Keratinocyte (primary cell): Measurements from ENCODE around the gene MS4A15. TPM values are rescaled to one million over a fixed set of nuclear protein-coding genes. Genes with fewer than 3 reads are reported as not detected.

Experiments used
- DNase-seq: peaks from one replicate; pipeline ENCODE4 v3.0.0-alpha.2; 2011; ENCODE audit warnings: low read depth, missing footprints, low spot score
- FAIRE-seq: peaks from 2 replicates; lab custom pipeline; 2011; peaks lifted over from hg19 to GRCh38; lab: Jason Lieb, UNC
- H2AFZ ChIP-seq: 2 replicates; pipeline ENCODE4 v1.6.0; 2012; ENCODE audit warnings: low read length, control low read depth, inconsistent platforms; ENCODE audit not compliant: control insufficient read depth
- H3K27ac ChIP-seq: 2 replicates; pipeline ENCODE4 v1.5.1; 2011; ENCODE audit warnings: low read length; ENCODE audit not compliant: control insufficient read depth, insufficient read depth
- H3K27me3 ChIP-seq: 3 replicates; pipeline ENCODE4 v1.6.0; 2011; ENCODE audit warnings: low read length; ENCODE audit not compliant: control insufficient read depth, insufficient read depth; ENCODE audit errors: extremely low read depth
- H3K36me3 ChIP-seq, 2 experiments: 2 replicates in 1 of 2; 3 replicates in 1 of 2; pipeline ENCODE4 v1.5.1; 2011; ENCODE audit warnings: low read length in 2 of 2, mild to moderate bottlenecking in 1 of 2; ENCODE audit not compliant: control insufficient read depth in 2 of 2, insufficient read depth in 2 of 2; ENCODE audit errors: extremely low read depth in 1 of 2
- H3K4me1 ChIP-seq: 3 replicates; pipeline ENCODE4 v1.5.1; 2011; ENCODE audit warnings: low read length; ENCODE audit not compliant: control insufficient read depth, insufficient read depth; ENCODE audit errors: extremely low read depth
- H3K4me2 ChIP-seq: 3 replicates; pipeline ENCODE4 v1.6.0; 2011; ENCODE audit warnings: low read depth, low read length; ENCODE audit not compliant: control insufficient read depth, insufficient read depth; ENCODE audit errors: extremely low read depth
- H3K4me3 ChIP-seq, 3 experiments: fragments of 200-600 bp in 1 of 3; sonication (generic) in 1 of 3; 2 replicates in 2 of 3; 3 replicates in 1 of 3; pipeline ENCODE4 v1.5.1; 2011 to 2016; ENCODE audit warnings: low read length in 3 of 3, mild to moderate bottlenecking in 3 of 3, control low read depth in 2 of 3, inconsistent platforms in 1 of 3, low read depth in 1 of 3, mixed read lengths in 1 of 3, mixed run types in 1 of 3, moderate library complexity in 1 of 3; ENCODE audit not compliant: control insufficient read depth in 2 of 3, insufficient read depth in 2 of 3; ENCODE audit errors: extremely low read depth in 1 of 3
- H3K79me2 ChIP-seq: 2 replicates; pipeline ENCODE4 v1.6.0; 2012; ENCODE audit warnings: low read length; ENCODE audit not compliant: control insufficient read depth, insufficient read depth
- H3K9ac ChIP-seq: 3 replicates; pipeline ENCODE4 v1.6.0; 2011; ENCODE audit warnings: low read length; ENCODE audit not compliant: control insufficient read depth, insufficient read depth; ENCODE audit errors: extremely low read depth
- H3K9me1 ChIP-seq: 3 replicates; pipeline ENCODE4 v1.6.0; 2011; ENCODE audit warnings: low read length; ENCODE audit not compliant: control insufficient read depth, insufficient read depth; ENCODE audit errors: extremely low read depth
- H3K9me3 ChIP-seq: 2 replicates; pipeline ENCODE4 v1.5.1; 2012; ENCODE audit warnings: low read depth, low read length; ENCODE audit not compliant: control insufficient read depth
- H4K20me1 ChIP-seq: 3 replicates; pipeline ENCODE4 v1.6.0; 2011; ENCODE audit warnings: low read length; ENCODE audit not compliant: control insufficient read depth, insufficient read depth; ENCODE audit errors: extremely low read depth
- EZH2 ChIP-seq: IDR thresholded peaks from one replicate; pipeline ENCODE4 v1.6.1; 2012; ENCODE audit warnings: inconsistent platforms, mild to moderate bottlenecking, low read length, moderate library complexity
- dilution Hi-C: fragments of 300-500 bp; cut with MboI; formaldehyde crosslinking; loops from one replicate; pipeline ENCODE4 v1.7.0; 2020; ENCODE audit warnings: low sequenced_read_pairs; ENCODE audit not compliant: extremely low pct_ligation_motif_present
- polyA plus RNA-seq, 5 experiments: library from polyadenylated mRNA; depleted of rRNA in 3 of 5; stranded (reverse) in 3 of 5; stranded (forward) in 1 of 5; unstranded in 1 of 5; fragments of >200 nt; gene quantifications; 1 replicate in 1 of 5; 2 replicates in 3 of 5; 3 replicates in 1 of 5; pipeline versions ENCODE4 v1.2.1 to v1.2.3, GENCODE V29; 2011 to 2012; ENCODE audit warnings: missing spikeins in 2 of 5, low read depth in 1 of 5, low replicate concordance in 1 of 5
- TF ChIP-seq, protein P1 (sequence below), 3 experiments: IDR thresholded peaks in 1 of 3; conservative IDR thresholded peaks in 1 of 3; optimal IDR thresholded peaks in 1 of 3; 2 replicates in 2 of 3; 3 replicates in 1 of 3; pipeline versions ENCODE3 to v1.5.1; 2011; ENCODE audit warnings: low read length in 3 of 3, mild to moderate bottlenecking in 3 of 3, moderate library complexity in 2 of 3, control low read depth in 1 of 3, inconsistent platforms in 1 of 3; ENCODE audit not compliant: insufficient read depth in 2 of 3; ENCODE audit errors: extremely low read depth in 1 of 3

The MS4A15 gene
- polyA plus RNA-seq, 1 donor (not counting 4 experiments of a cell fraction or from before 2014, with no cell fraction given) = 0.03 TPM

GRCh38 chr11:60780774-60781173 is 24.1 kb downstream of the MS4A15 start:
- H3K4me1 ChIP-seq = peaks cover 2% of the 10 kb centered on the region

GRCh38 chr11:60781286-60781980 is 24.8 kb downstream of the MS4A15 start:
- Histone ChIP-seq H3K27ac (no peak overlapping the region), H4K20me1 (no peaks in the 10 kb centered on the region), H3K79me2 (no peaks in the 10 kb centered on the region), H3K4me1 (peaks cover 2% of the 10 kb centered on the region), H2AFZ (no peak overlapping the region), H3K9ac (no peak overlapping the region), H3K36me3 (no peaks in the 10 kb centered on the region), H3K9me1 (no peaks in the 10 kb centered on the region), H3K4me2 (no peak overlapping the region), H3K4me3 (no peak overlapping the region), H3K9me3 (no peaks in the 10 kb centered on the region), H3K27me3 (peaks cover 7% of the 10 kb centered on the region)
- TF ChIP-seq EZH2 = no peak
- TF ChIP-seq, protein P1, sequence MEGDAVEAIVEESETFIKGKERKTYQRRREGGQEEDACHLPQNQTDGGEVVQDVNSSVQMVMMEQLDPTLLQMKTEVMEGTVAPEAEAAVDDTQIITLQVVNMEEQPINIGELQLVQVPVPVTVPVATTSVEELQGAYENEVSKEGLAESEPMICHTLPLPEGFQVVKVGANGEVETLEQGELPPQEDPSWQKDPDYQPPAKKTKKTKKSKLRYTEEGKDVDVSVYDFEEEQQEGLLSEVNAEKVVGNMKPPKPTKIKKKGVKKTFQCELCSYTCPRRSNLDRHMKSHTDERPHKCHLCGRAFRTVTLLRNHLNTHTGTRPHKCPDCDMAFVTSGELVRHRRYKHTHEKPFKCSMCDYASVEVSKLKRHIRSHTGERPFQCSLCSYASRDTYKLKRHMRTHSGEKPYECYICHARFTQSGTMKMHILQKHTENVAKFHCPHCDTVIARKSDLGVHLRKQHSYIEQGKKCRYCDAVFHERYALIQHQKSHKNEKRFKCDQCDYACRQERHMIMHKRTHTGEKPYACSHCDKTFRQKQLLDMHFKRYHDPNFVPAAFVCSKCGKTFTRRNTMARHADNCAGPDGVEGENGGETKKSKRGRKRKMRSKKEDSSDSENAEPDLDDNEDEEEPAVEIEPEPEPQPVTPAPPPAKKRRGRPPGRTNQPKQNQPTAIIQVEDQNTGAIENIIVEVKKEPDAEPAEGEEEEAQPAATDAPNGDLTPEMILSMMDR (optimal IDR thresholded peaks at IDR 0.05 in 1 of 3, IDR thresholded peaks at IDR 0.05 in 1 of 3, conservative IDR thresholded peaks at IDR 0.05 in 1 of 3; ENCODE audit: extremely low read depth in 1 of 3, insufficient read depth in 2 of 3, low read length in 3 of 3) = no peak
- FAIRE-seq (no peak), DNase-seq (no peak)
- dilution Hi-C loops = no loop called here

More at GRCh38 chr11:60780774-60781173, 24.1 kb downstream of the MS4A15 start:
- H3K79me2 ChIP-seq = no peaks in the 10 kb centered on the region
- H3K27ac ChIP-seq = no peak overlapping the region
- H3K27me3 ChIP-seq = peaks cover 7% of the 10 kb centered on the region
- no peak overlapping the region for H3K4me2 ChIP-seq
- no peak overlapping the region for H2AFZ ChIP-seq
- dilution Hi-C loops = no loop called here
- TF ChIP-seq, protein P1 (optimal IDR thresholded peaks at IDR 0.05 in 1 of 3, IDR thresholded peaks at IDR 0.05 in 1 of 3, conservative IDR thresholded peaks at IDR 0.05 in 1 of 3; ENCODE audit: extremely low read depth in 1 of 3, insufficient read depth in 2 of 3, low read length in 3 of 3) = no peak
- no peak for TF ChIP-seq EZH2
- FAIRE-seq (no peak), DNase-seq (no peak)
- H4K20me1 ChIP-seq = no peaks in the 10 kb centered on the region
- no peaks in the 10 kb centered on the region for H3K36me3 ChIP-seq
- H3K9me1 ChIP-seq = no peaks in the 10 kb centered on the region
- no peaks in the 10 kb centered on the region for H3K9me3 ChIP-seq
- H3K9ac ChIP-seq = no peak overlapping the region
- no peak overlapping the region for H3K4me3 ChIP-seq
